ENCODE data around the gene PLAGL1. TPM values are rescaled to one million over a fixed set of nuclear protein-coding genes. Genes with fewer than 3 reads are reported as not detected.
"Not testable (repeated sequence)": the region's sequence is repeated elsewhere in the genome, so short reads cannot be mapped to it uniquely, and the experiment has no call there.

Gene PLAGL1
- total RNA-seq, 1 donor from 2014 or later = 127 TPM

DNA sequence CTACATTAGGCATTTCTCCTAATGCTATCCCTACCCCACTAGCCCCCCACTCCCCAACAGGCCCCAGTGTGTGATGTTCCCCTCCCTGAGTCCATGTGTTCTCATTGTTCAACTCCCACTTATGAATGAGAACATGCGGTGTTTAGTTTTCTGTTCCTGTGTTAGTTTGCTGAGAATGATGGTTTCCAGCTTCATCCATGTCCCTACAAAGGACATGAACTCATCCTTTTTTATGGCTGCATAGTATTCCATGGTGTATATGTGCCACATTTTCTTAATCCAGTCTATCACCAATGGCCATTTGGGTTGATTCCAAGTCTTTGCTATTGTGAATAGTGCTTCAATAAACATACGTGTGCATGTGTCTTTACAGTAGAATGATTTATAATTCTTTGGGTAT, 1.6 kb upstream of the PLAGL1 start:
- DNase-seq (ENCODE audit: low spot score) = not testable (repeated sequence)

- DNase-seq (ENCODE audit: low spot score) = no peak
These were observed 787 bp upstream of the PLAGL1 start for GRCh38 chr6:144008846-144009245.

DNA sequence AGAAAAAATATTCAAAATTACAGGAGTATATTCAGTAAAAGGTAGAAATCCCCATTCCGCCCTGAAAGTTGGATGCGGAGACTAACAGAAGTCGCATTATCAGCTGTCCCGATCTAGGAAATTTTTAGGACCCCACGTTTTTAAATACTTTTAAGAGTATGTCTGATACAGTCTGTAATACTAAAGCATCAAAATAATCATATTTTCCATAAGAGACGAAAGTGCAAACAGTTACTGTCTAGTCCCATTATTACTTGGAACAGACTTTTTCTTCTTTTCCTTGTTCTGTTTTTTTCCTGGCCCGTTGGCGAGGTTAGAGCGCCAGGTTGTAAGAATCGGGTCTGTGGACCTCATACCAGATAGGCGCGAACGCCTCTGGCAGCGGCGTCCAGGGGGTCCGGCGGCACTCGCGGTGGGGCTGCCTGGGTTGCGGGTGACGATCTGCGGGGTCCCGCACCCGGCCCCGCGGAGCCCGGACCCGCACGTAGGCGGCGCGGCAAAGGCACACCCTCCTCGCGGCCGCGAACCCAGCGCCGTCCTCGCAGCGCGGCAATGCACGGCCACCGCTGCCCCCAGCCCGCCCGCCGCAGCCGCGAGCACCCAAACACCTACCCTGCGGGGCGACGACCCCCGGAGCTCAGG, 460 bp downstream of the PLAGL1 start:
- no peak for DNase-seq (ENCODE audit: low spot score)

DNA sequence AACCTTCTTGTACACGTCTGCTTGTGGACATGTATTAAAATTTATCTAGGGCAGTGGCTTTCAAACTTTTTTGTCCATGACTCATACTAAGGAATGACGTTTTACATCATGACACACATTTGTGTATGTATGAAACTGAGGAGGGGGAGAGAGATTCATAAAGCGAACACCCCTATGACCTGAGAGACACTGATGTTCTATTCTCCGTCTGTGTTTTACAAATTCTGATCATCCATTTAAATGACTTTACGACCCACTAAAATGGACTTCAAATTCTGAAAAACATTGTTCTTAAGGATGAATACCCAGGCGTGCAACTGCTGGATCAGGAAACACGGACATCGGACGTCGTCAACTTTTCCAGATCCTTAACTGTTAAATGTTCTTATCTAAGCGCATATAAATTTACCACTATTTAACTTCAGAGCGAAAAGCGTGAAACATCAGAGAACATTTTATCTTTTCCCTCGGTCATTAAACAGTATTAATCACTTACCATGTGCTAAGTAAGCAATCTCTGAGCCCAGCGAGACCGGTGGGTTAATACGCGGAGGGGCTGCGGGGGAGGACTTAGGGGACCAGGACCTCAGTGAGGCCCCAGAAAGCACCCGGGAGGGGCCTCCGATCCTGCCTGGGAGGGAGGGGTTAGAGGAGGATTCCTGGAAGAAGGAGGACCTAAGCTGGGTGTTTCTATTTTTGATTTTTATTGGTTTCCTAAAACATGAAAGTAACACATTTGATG, 1.2 kb downstream of the PLAGL1 start:
- DNase-seq (ENCODE audit: low spot score) = peak; percentile 73

- DNase-seq (ENCODE audit: low spot score) = no peak
These were observed 8.7 kb downstream of the PLAGL1 start for GRCh38 chr6:143999406-143999805.

GRCh38 chr6:143998686-143999085, 9.4 kb downstream of the PLAGL1 start:
- DNase-seq (ENCODE audit: low spot score) = no peak

GRCh38 chr6:143993965-143994646, 14.0 kb downstream of the PLAGL1 start:
- DNase-seq (ENCODE audit: low spot score) = no peak

GRCh38 chr6:143992285-143992684, 15.8 kb downstream of the PLAGL1 start:
- DNase-seq (ENCODE audit: low spot score) = no peak

- no peak for DNase-seq (ENCODE audit: low spot score)
These were observed 21.5 kb downstream of the PLAGL1 start for GRCh38 chr6:143986463-143987065.

DNA sequence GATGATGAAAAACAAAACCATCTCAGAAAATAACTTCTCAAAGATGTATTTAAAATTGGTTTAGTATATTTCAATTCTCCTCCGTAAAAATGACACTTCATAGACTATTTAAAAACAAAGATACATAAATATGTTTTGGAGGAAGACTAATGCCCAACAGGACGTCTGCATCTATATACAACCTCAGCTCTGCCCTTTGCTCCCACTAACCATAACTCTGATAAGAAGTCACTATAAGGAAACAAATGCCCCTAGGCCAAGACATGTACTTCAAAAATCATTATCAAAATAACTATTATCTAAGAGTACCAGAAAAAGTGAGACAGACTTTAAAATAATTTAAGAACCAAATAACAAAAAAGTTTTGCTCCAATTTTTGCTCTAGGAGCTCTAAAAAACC, 23.4 kb downstream of the PLAGL1 start:
- no peak for DNase-seq (ENCODE audit: low spot score)

GRCh38 chr6:143982968-143983367, 25.1 kb downstream of the PLAGL1 start:
- no peak for DNase-seq (ENCODE audit: low spot score)

DNA sequence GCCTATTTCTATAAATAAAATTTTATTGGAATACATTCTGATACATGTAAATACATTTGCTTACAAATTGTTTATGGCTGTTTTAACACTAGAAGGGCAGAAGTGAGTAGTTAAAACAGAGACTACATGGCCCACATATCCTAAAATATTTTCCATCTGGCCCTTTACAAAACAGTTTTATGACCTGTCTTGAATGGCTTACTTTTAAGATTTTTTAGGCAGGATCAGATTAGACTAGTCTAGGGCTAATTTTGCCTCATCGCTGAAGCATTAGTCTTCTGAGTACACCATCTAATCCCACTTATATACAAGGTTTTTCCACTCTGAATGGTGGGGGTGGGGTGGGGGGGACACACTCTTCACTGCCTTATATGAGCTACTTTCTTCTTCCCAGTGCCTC, 27.1 kb downstream of the PLAGL1 start:
- DNase-seq (ENCODE audit: low spot score) = peak; percentile 46

- no peak for DNase-seq (ENCODE audit: low spot score)
These were observed 31.2 kb downstream of the PLAGL1 start for GRCh38 chr6:143976806-143977349.

- no peak for DNase-seq (ENCODE audit: low spot score)
These were observed 34.0 kb downstream of the PLAGL1 start for GRCh38 chr6:143974089-143974488.

DNA sequence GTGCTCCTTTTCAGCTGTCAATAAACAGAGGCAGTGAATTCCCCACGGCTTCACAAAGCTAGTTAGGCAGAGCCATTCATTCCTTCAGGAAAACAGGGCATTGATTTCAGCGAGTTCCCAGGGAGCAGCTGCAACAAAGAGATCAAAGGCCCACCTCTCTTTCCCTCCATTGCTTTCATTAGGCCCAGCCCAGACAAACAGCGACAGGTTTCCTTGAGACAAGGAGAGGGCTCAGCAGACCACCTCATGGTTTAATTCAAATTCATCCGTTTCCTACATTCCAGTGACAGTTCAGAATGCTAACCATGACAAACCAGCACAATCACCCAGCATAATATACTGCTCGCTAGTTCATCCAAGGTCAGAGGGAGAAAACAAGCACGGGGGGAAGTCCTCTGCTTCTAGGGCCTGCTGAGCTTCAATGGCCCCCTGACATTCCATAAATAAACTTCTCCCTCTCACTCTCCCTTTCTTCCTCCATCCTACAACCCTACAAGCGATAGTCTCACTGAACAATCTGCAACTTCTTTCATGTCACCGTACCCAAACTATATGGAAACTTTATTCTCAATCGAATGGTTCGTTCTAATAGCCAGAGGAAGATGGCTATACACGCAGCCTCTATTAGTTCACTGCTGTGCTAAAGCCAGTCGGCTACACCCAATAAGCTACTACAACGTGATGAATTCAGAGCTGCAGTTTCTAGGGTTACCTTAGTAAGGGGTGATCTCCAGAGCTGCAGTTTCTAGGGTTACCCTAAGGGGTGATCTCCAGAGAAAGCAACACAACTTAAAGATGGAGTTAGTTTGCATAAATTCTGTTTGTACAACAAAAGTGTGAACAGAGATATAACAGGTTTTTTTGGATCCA, 34.7 kb downstream of the PLAGL1 start:
- DNase-seq (ENCODE audit: low spot score) = no peak

DNA sequence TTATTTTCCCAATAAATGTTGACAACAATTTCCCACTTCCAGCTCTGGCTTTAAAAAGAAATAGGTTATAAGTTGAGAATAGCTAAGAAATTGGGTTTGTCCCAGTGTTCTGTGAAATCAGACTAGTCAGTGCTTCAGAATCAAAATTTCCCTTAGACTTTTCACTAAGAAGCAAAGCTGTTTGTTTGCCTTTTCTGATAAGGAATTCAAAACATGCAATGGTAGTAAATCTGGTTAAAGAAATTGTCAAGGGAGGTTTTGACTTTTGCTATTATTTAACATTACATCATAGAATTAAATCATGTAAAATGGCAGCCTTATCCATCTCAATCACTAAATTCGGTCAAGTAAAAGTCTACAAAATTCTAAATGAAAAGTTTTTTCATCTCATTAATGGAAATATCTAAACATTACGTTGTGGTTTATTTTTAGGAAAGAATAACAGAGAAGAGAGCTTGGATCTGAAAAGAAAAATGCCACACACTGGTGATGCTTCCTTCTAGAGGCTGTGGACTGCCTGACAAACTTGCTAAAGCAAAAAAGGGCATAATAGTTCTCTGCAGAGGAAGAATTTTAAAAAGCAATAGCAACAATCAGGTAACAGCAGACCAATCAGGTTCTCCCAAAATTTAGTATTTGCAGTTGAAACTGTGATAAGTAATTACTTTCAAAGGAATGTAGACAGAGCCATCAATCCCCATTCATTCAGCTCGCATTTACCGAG, 36.4 kb downstream of the PLAGL1 start:
- DNase-seq (ENCODE audit: low spot score) = peak; percentile 54

GRCh38 chr6:143970456-143971218, 37.4 kb downstream of the PLAGL1 start:
- peak; percentile 80 for DNase-seq (ENCODE audit: low spot score)

- DNase-seq (ENCODE audit: low spot score) = no peak
These were observed 39.0 kb downstream of the PLAGL1 start for GRCh38 chr6:143969077-143969476.

- DNase-seq (ENCODE audit: low spot score) = peak; percentile 86
These were observed 40.2 kb downstream of the PLAGL1 start for GRCh38 chr6:143967706-143968376.
